B cell (primary cell): ENCODE data around the gene PAIP1. TPM values are rescaled to one million over a fixed set of nuclear protein-coding genes. Genes with fewer than 3 reads are reported as not detected.

ENCODE experiments used
- ATAC-seq: fragments of 200-7000 bp; cut with Tn5 transposase; one replicate; pipeline ENCODE4 v1.10.0; 2021; ENCODE audit warnings: low read depth, mild to moderate bottlenecking, moderate number of reproducible peaks, moderate library complexity
- CTCF ChIA-PET: fragments of 350-600 bp; sonication (Branson Sonifier 250); formaldehyde crosslinking; loops from one replicate; lab custom pipeline; 2021; ENCODE audit warnings: antibody characterized with exemption, inconsistent platforms; lab: Charles Lee
- POLR2A ChIA-PET: fragments of 350-600 bp; sonication (Branson Sonifier 250); formaldehyde crosslinking; loops from one replicate; lab custom pipeline; 2021; ENCODE audit warnings: antibody characterized with exemption; lab: Charles Lee
- DNase-seq: peaks from one replicate; pipeline ENCODE4 v3.0.0; 2013
- H2AFZ ChIP-seq: 2 replicates; pipeline ENCODE4 v1.6.1; 2012; ENCODE audit warnings: mild to moderate bottlenecking, low read depth, low read length; ENCODE audit not compliant: insufficient read depth, poor library complexity, severe bottlenecking
- H3K27ac ChIP-seq, 2 donors: 1 replicate in 1 of 2; 2 replicates in 1 of 2; pipeline ENCODE4 v1.5.1; 2012 to 2013; ENCODE audit warnings: low read length in 2 of 2, mild to moderate bottlenecking in 2 of 2, moderate library complexity in 1 of 2
- H3K27me3 ChIP-seq, 4 experiments: fragments of 200-600 bp in 1 of 4; sonication (generic) in 1 of 4; replicated peaks in 1 of 4; 1 replicate in 2 of 4; 2 replicates in 2 of 4; pipeline versions ENCODE4 v1.6.1 to v1.7.0; 2013 to 2016; ENCODE audit warnings: low read length in 3 of 4, mild to moderate bottlenecking in 2 of 4, mixed read lengths in 1 of 4, moderate library complexity in 1 of 4; ENCODE audit not compliant: insufficient read depth in 4 of 4, control insufficient read depth in 3 of 4; ENCODE audit errors: control extremely low read depth in 1 of 4
- H3K36me3 ChIP-seq, 2 experiments: replicated peaks in 1 of 2; 1 replicate in 1 of 2; 2 replicates in 1 of 2; pipeline versions ENCODE4 v1.6.1 to v1.7.1; 2013; ENCODE audit warnings: low read length in 1 of 2; ENCODE audit not compliant: insufficient read depth in 2 of 2, control insufficient read depth in 1 of 2; ENCODE audit errors: control extremely low read depth in 1 of 2, extremely low read depth in 1 of 2
- H3K4me1 ChIP-seq, 2 donors: fragments of 200-600 bp in 1 of 2; sonication (generic) in 1 of 2; 1 replicate in 1 of 2; 2 replicates in 1 of 2; pipeline versions ENCODE4 v1.5.1 to v1.6.1; 2013 to 2017; ENCODE audit warnings: low read length in 2 of 2; ENCODE audit not compliant: control insufficient read depth in 2 of 2, insufficient read depth in 2 of 2
- H3K4me2 ChIP-seq: replicated peaks from 2 replicates; pipeline ENCODE3; 2012; ENCODE audit warnings: mild to moderate bottlenecking, low read depth, low read length; ENCODE audit not compliant: poor library complexity, severe bottlenecking
- H3K4me3 ChIP-seq, 5 experiments: fragments of 200-600 bp in 1 of 5; sonication (generic) in 1 of 5; 1 replicate in 3 of 5; 2 replicates in 2 of 5; pipeline versions ENCODE4 v1.5.1 to v1.7.0; 2011 to 2016; ENCODE audit warnings: low read length in 4 of 5, mild to moderate bottlenecking in 4 of 5, low read depth in 2 of 5, control low read depth in 1 of 5, moderate library complexity in 1 of 5; ENCODE audit not compliant: insufficient read depth in 1 of 5; ENCODE audit errors: control extremely low read depth in 1 of 5, extremely low read depth in 1 of 5
- H3K79me2 ChIP-seq: fragments of 200-600 bp; sonication (generic); one replicate; pipeline ENCODE4 v1.6.0; 2016; ENCODE audit warnings: low read length; ENCODE audit not compliant: control insufficient read depth, insufficient read depth
- H3K9ac ChIP-seq: fragments of 200-600 bp; sonication (generic); 2 replicates; pipeline ENCODE4 v1.6.1; 2017; ENCODE audit warnings: mild to moderate bottlenecking, low read length, moderate library complexity
- H3K9me3 ChIP-seq, 3 donors: one replicate each; pipeline versions ENCODE4 v1.6.1 to v1.7.1; 2013; ENCODE audit warnings: low read length in 2 of 3; ENCODE audit not compliant: control insufficient read depth in 2 of 3, insufficient read depth in 1 of 3; ENCODE audit errors: control extremely low read depth in 1 of 3
- H4K20me1 ChIP-seq: 2 replicates; pipeline ENCODE4 v1.6.0; 2012; ENCODE audit warnings: mild to moderate bottlenecking, low read length; ENCODE audit not compliant: insufficient read depth, control insufficient read depth, poor library complexity, severe bottlenecking
- H3K27ac Mint-ChIP-seq: one replicate; pipeline ENCODE4 v1.8.0; 2021; ENCODE audit warnings: mixed read lengths
- H3K27me3 Mint-ChIP-seq: one replicate; pipeline ENCODE4 v1.8.0; 2021; ENCODE audit warnings: mixed read lengths
- H3K4me1 Mint-ChIP-seq: one replicate; pipeline ENCODE4 v1.8.0; 2021; ENCODE audit warnings: mixed read lengths
- H3K4me3 Mint-ChIP-seq: one replicate; pipeline ENCODE4 v1.8.0; 2021; ENCODE audit warnings: mixed read lengths
- H3K9me3 Mint-ChIP-seq: one replicate; pipeline ENCODE4 v1.8.0; 2022; ENCODE audit warnings: mixed read lengths; ENCODE audit not compliant: insufficient read depth
- EZH2 ChIP-seq: IDR thresholded peaks from 2 replicates; pipeline ENCODE4 v1.6.1; 2012; ENCODE audit warnings: borderline replicate concordance, low read depth, mild to moderate bottlenecking, moderate library complexity, low read length; ENCODE audit not compliant: insufficient read depth, poor library complexity, severe bottlenecking
- WGBS: methylation state at CpG from one replicate; pipeline ENCODE4 v1.1.5; 2013; ENCODE audit warnings: missing lambda C conversion rate; ENCODE audit not compliant: insufficient coverage; 5-methylcytosine and 5-hydroxymethylcytosine counted together
- intact Hi-C: fragments of 100-400 bp; cut with micrococcal nuclease; formaldehyde crosslinking; loops from one replicate; pipeline ENCODE4 v1.10.0; 2022
- polyA plus RNA-seq: library from polyadenylated mRNA; depleted of rRNA; stranded (reverse); fragments of >200 nt; gene quantifications from 2 replicates; pipeline ENCODE4 v1.2.3, GENCODE V29; 2012
- total RNA-seq, 2 donors: library from RNA; stranded (reverse); fragments of 120-200 nt in 1 of 2; gene quantifications; 1 replicate in 1 of 2; 2 replicates in 1 of 2; pipeline versions ENCODE4 v1.2.3 to v1.2.4, GENCODE V29; 2013 to 2022
- TF ChIP-seq, protein P1 (sequence below): fragments of 200-600 bp; IDR thresholded peaks from one replicate; pipeline ENCODE4 v1.8.0; 2022; ENCODE audit warnings: antibody characterized with exemption, mild to moderate bottlenecking

The PAIP1 gene
- total and polyA plus RNA-seq, 2 donors (not counting 1 experiment from before 2014, with no cell fraction given), result 23.0 to 31.8 TPM

DNA sequence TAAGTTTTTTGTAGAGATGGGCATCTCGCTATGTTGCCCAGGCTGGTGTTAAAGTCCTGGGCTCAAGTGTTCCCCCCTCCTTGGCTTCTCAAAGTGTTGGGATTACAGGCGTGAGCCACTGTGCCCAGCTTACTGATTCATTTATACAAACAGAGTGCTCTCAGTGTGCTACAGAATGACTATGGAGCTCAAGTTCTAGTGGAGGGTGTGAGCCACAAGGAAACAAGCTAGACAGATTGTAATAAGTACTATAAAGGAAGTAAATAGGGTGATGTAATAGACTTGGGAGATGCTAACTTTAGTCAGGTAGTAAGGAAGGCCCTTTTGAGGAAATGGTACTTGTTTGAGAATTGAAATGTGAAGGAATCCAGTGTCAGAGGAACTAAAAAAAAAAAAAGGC, 71.5 kb downstream of the PAIP1 start:
- Histone ChIP-seq H3K4me3 (no peak overlapping the region), H3K4me2 (no peak overlapping the region), H4K20me1 (no peaks in the 10 kb centered on the region), H3K27ac (peak overlapping the region; percentile 94 to 99), H3K36me3 (peaks cover 0 to 2% of the 10 kb centered on the region in 2 experiments), H3K9ac (no peak overlapping the region), H3K4me1 (peaks cover 22 to 23% of the 10 kb centered on the region in 2 donors), H3K9me3 (no peaks in the 10 kb centered on the region), H3K79me2 (peaks cover 18% of the 10 kb centered on the region), H2AFZ (peak overlapping the region; percentile 87), H3K27me3 (no peaks in the 10 kb centered on the region)
- intact Hi-C loops, result loop anchor here (2.0 to 10.0 kb wide), 2 partner anchors 97 to 491 kb away; no protein-coding TSS in a partner anchor
- TF ChIP-seq, protein P1, sequence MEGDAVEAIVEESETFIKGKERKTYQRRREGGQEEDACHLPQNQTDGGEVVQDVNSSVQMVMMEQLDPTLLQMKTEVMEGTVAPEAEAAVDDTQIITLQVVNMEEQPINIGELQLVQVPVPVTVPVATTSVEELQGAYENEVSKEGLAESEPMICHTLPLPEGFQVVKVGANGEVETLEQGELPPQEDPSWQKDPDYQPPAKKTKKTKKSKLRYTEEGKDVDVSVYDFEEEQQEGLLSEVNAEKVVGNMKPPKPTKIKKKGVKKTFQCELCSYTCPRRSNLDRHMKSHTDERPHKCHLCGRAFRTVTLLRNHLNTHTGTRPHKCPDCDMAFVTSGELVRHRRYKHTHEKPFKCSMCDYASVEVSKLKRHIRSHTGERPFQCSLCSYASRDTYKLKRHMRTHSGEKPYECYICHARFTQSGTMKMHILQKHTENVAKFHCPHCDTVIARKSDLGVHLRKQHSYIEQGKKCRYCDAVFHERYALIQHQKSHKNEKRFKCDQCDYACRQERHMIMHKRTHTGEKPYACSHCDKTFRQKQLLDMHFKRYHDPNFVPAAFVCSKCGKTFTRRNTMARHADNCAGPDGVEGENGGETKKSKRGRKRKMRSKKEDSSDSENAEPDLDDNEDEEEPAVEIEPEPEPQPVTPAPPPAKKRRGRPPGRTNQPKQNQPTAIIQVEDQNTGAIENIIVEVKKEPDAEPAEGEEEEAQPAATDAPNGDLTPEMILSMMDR, result no peak
- no peak for TF ChIP-seq EZH2
- H3K9me3 Mint-ChIP-seq, result no peaks in the 10 kb centered on the region
- H3K27ac Mint-ChIP-seq, result peak overlapping the region; percentile 90
- DNase-seq (peak; percentile 10), ATAC-seq (no peak)
- no peaks in the 10 kb centered on the region for H3K27me3 Mint-ChIP-seq
- peaks cover 31% of the 10 kb centered on the region for H3K4me1 Mint-ChIP-seq
- H3K4me3 Mint-ChIP-seq, result peak overlapping the region; percentile 30
- ChIA-PET POLR2A (interaction anchor here (1.1 to 2.6 kb wide), 3 partner anchors 29 to 364 kb away, joined by 3 to 38 read pairs (median 37); partner anchors contain the start of genes C5orf34, HMGCS1 and ZNF131), CTCF (interaction anchor here (0.7 to 3.2 kb wide), 9 partner anchors 17 to 576 kb away, joined by 3 to 41 read pairs (median 6); partner anchors contain the start of genes HMGCS1 and NNT)
- WGBS, result 100% methylated on average over 1 of the region's 2 CpGs
